Loucy (cell line): ENCODE measurements around the gene ZNF837.
A peak's percentile ranks its signal among the peaks of the same experiment; 100 is the strongest.

Experiments used
- H2AFZ ChIP-seq: fragments of 200-600 bp; sonication (generic); 2 replicates; pipeline ENCODE4 v1.6.0; 2016; ENCODE audit warnings: antibody characterized with exemption, mild to moderate bottlenecking, low read length, moderate library complexity
- H3F3A ChIP-seq: fragments of 200-600 bp; 2 replicates; pipeline ENCODE4 v1.6.0; 2016; ENCODE audit warnings: antibody characterized with exemption, low read depth, mild to moderate bottlenecking
- H3K27me3 ChIP-seq: fragments of 200-600 bp; sonication (generic); 2 replicates; pipeline ENCODE4 v1.6.1; 2014; ENCODE audit warnings: low read length, mild to moderate bottlenecking; ENCODE audit not compliant: insufficient read depth, poor library complexity, severe bottlenecking
- H3K36me3 ChIP-seq: fragments of 200-600 bp; sonication (generic); 2 replicates; pipeline ENCODE4 v1.6.1; 2016; ENCODE audit warnings: low read length; ENCODE audit not compliant: insufficient read depth
- H3K4me1 ChIP-seq: fragments of 200-600 bp; sonication (generic); 2 replicates; pipeline ENCODE4 v1.5.1; 2014; ENCODE audit warnings: low read length, mild to moderate bottlenecking; ENCODE audit not compliant: insufficient read depth, poor library complexity, severe bottlenecking
- H3K4me2 ChIP-seq: fragments of 200-600 bp; sonication (generic); 2 replicates; pipeline ENCODE4 v1.6.0; 2014; ENCODE audit warnings: antibody characterized with exemption, low read length, low read depth, mild to moderate bottlenecking; ENCODE audit not compliant: poor library complexity, severe bottlenecking
- H3K4me3 ChIP-seq: fragments of 200-600 bp; sonication (generic); 2 replicates; pipeline ENCODE4 v1.5.1; 2014; ENCODE audit warnings: low read length, mild to moderate bottlenecking, mixed read lengths; ENCODE audit not compliant: poor library complexity, severe bottlenecking
- H3K79me2 ChIP-seq: fragments of 200-600 bp; sonication (generic); 2 replicates; pipeline ENCODE4 v1.6.1; 2014; ENCODE audit warnings: low read length; ENCODE audit not compliant: insufficient read depth
- H3K9ac ChIP-seq: fragments of 200-600 bp; sonication (generic); 2 replicates; pipeline ENCODE4 v1.6.0; 2014; ENCODE audit warnings: mild to moderate bottlenecking, low read depth, low read length, moderate library complexity; ENCODE audit not compliant: poor library complexity, severe bottlenecking
- H3K9me2 ChIP-seq: fragments of 200-600 bp; sonication (generic); replicated peaks from 2 replicates; pipeline ENCODE4 v1.6.1; 2016; ENCODE audit warnings: low read depth, low read length, mixed read lengths
- H3K9me3 ChIP-seq: fragments of 200-600 bp; sonication (generic); 2 replicates; pipeline ENCODE4 v1.6.1; 2014; ENCODE audit warnings: mild to moderate bottlenecking, antibody characterized with exemption, low read length, low read depth; ENCODE audit not compliant: insufficient read depth
- H4K20me1 ChIP-seq: fragments of 200-600 bp; sonication (generic); 2 replicates; pipeline ENCODE4 v1.6.0; 2014; ENCODE audit warnings: antibody characterized with exemption, low read length, mild to moderate bottlenecking; ENCODE audit not compliant: insufficient read depth, poor library complexity, severe bottlenecking
- EZH2phosphoT487 ChIP-seq: fragments of 200-600 bp; IDR thresholded peaks from 2 replicates; pipeline ENCODE4 v1.6.1; 2018; ENCODE audit warnings: antibody characterized with exemption, mild to moderate bottlenecking, moderate library complexity, borderline replicate concordance
- TF ChIP-seq, protein P1 (sequence below): fragments of 200-600 bp; sonication (generic); conservative IDR thresholded peaks from 2 replicates; pipeline ENCODE4 v1.5.1; 2014; ENCODE audit warnings: mild to moderate bottlenecking, antibody characterized with exemption, low read length

Gene ZNF837

GRCh38 chr19:58367698-58368454, 13.0 kb downstream of the ZNF837 start:
- no peak overlapping the region for H3K4me2 ChIP-seq
- no peaks in the 10 kb centered on the region for H3K9me2 ChIP-seq
- no peak overlapping the region for H3K9ac ChIP-seq
- no peak overlapping the region for H2AFZ ChIP-seq
- no peaks in the 10 kb centered on the region for H3F3A ChIP-seq
- no peaks in the 10 kb centered on the region for H3K9me3 ChIP-seq
- H3K4me1 ChIP-seq = peaks cover 5% of the 10 kb centered on the region
- H4K20me1 ChIP-seq = no peaks in the 10 kb centered on the region
- TF ChIP-seq, protein P1, sequence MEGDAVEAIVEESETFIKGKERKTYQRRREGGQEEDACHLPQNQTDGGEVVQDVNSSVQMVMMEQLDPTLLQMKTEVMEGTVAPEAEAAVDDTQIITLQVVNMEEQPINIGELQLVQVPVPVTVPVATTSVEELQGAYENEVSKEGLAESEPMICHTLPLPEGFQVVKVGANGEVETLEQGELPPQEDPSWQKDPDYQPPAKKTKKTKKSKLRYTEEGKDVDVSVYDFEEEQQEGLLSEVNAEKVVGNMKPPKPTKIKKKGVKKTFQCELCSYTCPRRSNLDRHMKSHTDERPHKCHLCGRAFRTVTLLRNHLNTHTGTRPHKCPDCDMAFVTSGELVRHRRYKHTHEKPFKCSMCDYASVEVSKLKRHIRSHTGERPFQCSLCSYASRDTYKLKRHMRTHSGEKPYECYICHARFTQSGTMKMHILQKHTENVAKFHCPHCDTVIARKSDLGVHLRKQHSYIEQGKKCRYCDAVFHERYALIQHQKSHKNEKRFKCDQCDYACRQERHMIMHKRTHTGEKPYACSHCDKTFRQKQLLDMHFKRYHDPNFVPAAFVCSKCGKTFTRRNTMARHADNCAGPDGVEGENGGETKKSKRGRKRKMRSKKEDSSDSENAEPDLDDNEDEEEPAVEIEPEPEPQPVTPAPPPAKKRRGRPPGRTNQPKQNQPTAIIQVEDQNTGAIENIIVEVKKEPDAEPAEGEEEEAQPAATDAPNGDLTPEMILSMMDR = no peak
- no peak for TF ChIP-seq EZH2phosphoT487
- no peaks in the 10 kb centered on the region for H3K79me2 ChIP-seq
- no peaks in the 10 kb centered on the region for H3K27me3 ChIP-seq
- H3K36me3 ChIP-seq = no peaks in the 10 kb centered on the region
- no peak overlapping the region for H3K4me3 ChIP-seq

GRCh38 chr19:58366585-58367430, 14.0 kb downstream of the ZNF837 start:
- no peak overlapping the region for H3K4me3 ChIP-seq
- H3K36me3 ChIP-seq = no peaks in the 10 kb centered on the region
- H3K79me2 ChIP-seq = no peaks in the 10 kb centered on the region
- H3K4me2 ChIP-seq = no peak overlapping the region
- H3K9me2 ChIP-seq = no peaks in the 10 kb centered on the region
- H3K4me1 ChIP-seq = peaks cover 9% of the 10 kb centered on the region
- H3K9me3 ChIP-seq = no peaks in the 10 kb centered on the region
- no peak overlapping the region for H3K9ac ChIP-seq
- H2AFZ ChIP-seq = no peak overlapping the region
- H3K27me3 ChIP-seq = no peaks in the 10 kb centered on the region
- no peak for TF ChIP-seq EZH2phosphoT487
- TF ChIP-seq, protein P1 = peak; percentile 50
- no peaks in the 10 kb centered on the region for H4K20me1 ChIP-seq
- no peaks in the 10 kb centered on the region for H3F3A ChIP-seq

GRCh38 chr19:58364146-58364545, 16.7 kb downstream of the ZNF837 start:
- TF ChIP-seq, protein P1 = no peak
- no peak for TF ChIP-seq EZH2phosphoT487
- Histone ChIP-seq H2AFZ (no peak overlapping the region), H3K4me2 (no peak overlapping the region), H3K9ac (no peak overlapping the region), H4K20me1 (no peaks in the 10 kb centered on the region), H3K9me3 (no peaks in the 10 kb centered on the region), H3K27me3 (no peaks in the 10 kb centered on the region), H3K9me2 (no peaks in the 10 kb centered on the region), H3K4me1 (peaks cover 17% of the 10 kb centered on the region), H3F3A (no peaks in the 10 kb centered on the region), H3K4me3 (no peak overlapping the region), H3K36me3 (no peaks in the 10 kb centered on the region), H3K79me2 (no peaks in the 10 kb centered on the region)
